Right lobe of liver (tissue), 6 donors: ENCODE measurements around the gene TMEM229A. TPM values are rescaled to one million over a fixed set of nuclear protein-coding genes. Genes with fewer than 3 reads are reported as not detected.

ENCODE experiments used
- ATAC-seq, 4 donors: fragments of 200-7000 bp; cut with Tn5 transposase; one replicate each; pipeline ENCODE4 v1.9.1; 2020; ENCODE audit warnings: mild to moderate bottlenecking in 4 of 4, moderate library complexity in 4 of 4
- DNase-seq, 3 donors: peaks; one replicate each; pipeline ENCODE4 v3.0.0-alpha.2; 2020
- H3K27ac ChIP-seq, 3 donors: fragments of 200-600 bp; one replicate each; pipeline ENCODE4 v1.8.0; 2022
- H3K27me3 ChIP-seq, 2 donors: fragments of 200-600 bp; one replicate each; pipeline ENCODE4 v1.8.0; 2022
- H3K36me3 ChIP-seq, 4 donors: fragments of 200-600 bp; sonication (generic) in 1 of 4; one replicate each; pipeline versions ENCODE4 v1.5.1 to v1.8.0; 2017 to 2022; ENCODE audit warnings: control low read depth in 1 of 4
- H3K4me1 ChIP-seq, 4 donors: fragments of 200-600 bp; sonication (generic) in 1 of 4; one replicate each; pipeline versions ENCODE4 v1.5.1 to v1.8.0; 2017 to 2022; ENCODE audit warnings: control low read depth in 1 of 4
- H3K4me3 ChIP-seq, 3 donors: fragments of 200-600 bp; one replicate each; pipeline ENCODE4 v1.8.0; 2022
- H3K9me3 ChIP-seq, 4 donors: fragments of 200-600 bp; sonication (generic) in 1 of 4; one replicate each; pipeline versions ENCODE4 v1.5.1 to v1.8.0; 2017 to 2022; ENCODE audit warnings: control low read depth in 1 of 4
- CTCF ChIP-seq, 4 donors: fragments of 200-600 bp in 3 of 4; fragments of 450-650 bp in 1 of 4; IDR thresholded peaks; one replicate each; pipeline versions ENCODE4 v1.5.1 to v1.8.0; 2016 to 2022; ENCODE audit warnings: antibody characterized with exemption in 4 of 4, mild to moderate bottlenecking in 2 of 4
- POLR2A ChIP-seq: fragments of 450-650 bp; IDR thresholded peaks from one replicate; pipeline ENCODE4 v1.6.1; 2017; ENCODE audit warnings: antibody characterized with exemption, mild to moderate bottlenecking
- WGBS: methylation state at CpG from one replicate; pipeline ENCODE4 v1.1.6; 2018; ENCODE audit warnings: low coverage, low lambda C conversion rate; ENCODE audit not compliant: insufficient coverage; ENCODE audit errors: missing lambda C conversion rate; 5-methylcytosine and 5-hydroxymethylcytosine counted together
- intact Hi-C, 2 donors: fragments of 100-400 bp; cut with DNase I; formaldehyde crosslinking; loops; one replicate each; pipeline versions ENCODE4 v1.11.2 to v1.14.1; 2022
- total RNA-seq, 6 experiments: library from RNA; depleted of rRNA in 2 of 6; stranded (reverse); fragments of >200 nt in 2 of 6; fragmentation: NEBNext Ultra II Directional in 3 of 6; extraction: Animal tissue kit (Norgen Biotek cat#: 25700) in 3 of 6; gene quantifications; one replicate each; pipeline versions ENCODE4 v1.1.0 to v1.2.4, GENCODE V29; 2016 to 2023
- donor health status: DM: no; HTN: yes; CAD: no.
- donor health status: DM: no; HTN: no; CAD: no.
- donor health status: DM: no; HTN: no; CAD: no.
- donor health status: DM: no; HTN: yes; CAD: no.
- donor health status: DM: no; HTN: yes; CAD: no.

TMEM229A gene
- total RNA-seq, 6 experiments from 2014 or later: not detected

- Histone ChIP-seq H3K4me1 (no peaks in the 10 kb centered on the region), H3K4me3 (no peak overlapping the region), H3K27ac (no peak overlapping the region), H3K9me3 (no peaks in the 10 kb centered on the region), H3K36me3 (no peaks in the 10 kb centered on the region), H3K27me3 (no peaks in the 10 kb centered on the region)
- WGBS: 70% methylated on average over 3 of the region's 3 CpGs
- intact Hi-C loops: no loop called here
- DNase-seq: no peak
- ATAC-seq: no peak
- TF ChIP-seq CTCF (IDR thresholded peaks at IDR 0.05) (no peak), POLR2A (no peak)
These were observed 33.2 kb downstream of the TMEM229A start for GRCh38 chr7:123999703-124000102.

DNA sequence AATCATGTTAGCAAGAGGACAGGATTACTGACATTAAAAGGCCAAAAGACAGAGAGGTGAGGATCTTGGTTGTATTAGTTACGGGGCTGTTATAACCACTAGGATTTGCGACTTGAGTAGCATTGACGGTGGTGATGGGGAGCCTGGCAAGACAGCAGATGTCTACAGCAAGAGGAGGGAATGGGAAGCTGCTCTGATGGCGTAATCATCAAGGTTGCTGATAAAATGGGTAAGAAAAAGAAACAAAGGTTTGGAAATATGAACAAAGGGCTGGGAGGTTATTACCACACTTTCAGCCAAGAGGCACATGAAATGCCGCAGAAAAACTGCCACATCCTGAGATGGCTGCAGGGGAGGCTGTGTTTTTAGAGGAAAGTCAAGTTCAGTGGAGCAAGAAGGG, 33.9 kb downstream of the TMEM229A start:
- TF ChIP-seq POLR2A (no peak), CTCF (IDR thresholded peaks at IDR 0.05) (no peak)
- ATAC-seq (no peak), DNase-seq (no peak)
- Histone ChIP-seq H3K36me3 (no peaks in the 10 kb centered on the region), H3K9me3 (no peaks in the 10 kb centered on the region), H3K27ac (no peak overlapping the region), H3K4me3 (no peak overlapping the region), H3K4me1 (no peaks in the 10 kb centered on the region), H3K27me3 (no peaks in the 10 kb centered on the region)
- WGBS: 54% methylated on average over 4 of the region's 5 CpGs
- intact Hi-C loops: no loop called here

DNA sequence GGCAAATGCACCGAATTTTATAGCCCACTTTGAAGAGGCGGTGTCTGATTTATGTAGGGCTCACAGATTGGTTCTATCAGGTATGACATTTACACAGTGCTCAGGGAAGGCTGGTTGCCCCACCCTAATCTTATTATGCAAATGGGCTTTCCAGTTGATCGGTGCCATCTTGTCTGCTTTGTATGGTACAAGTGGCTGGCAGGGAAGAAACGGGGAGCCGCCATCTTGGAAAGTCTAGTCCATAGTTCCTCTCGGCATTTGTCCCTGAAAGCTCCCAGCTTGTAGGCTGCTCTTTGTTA, 36.6 kb downstream of the TMEM229A start:
- H3K4me1 ChIP-seq: no peaks in the 10 kb centered on the region
- no peak for TF ChIP-seq CTCF (IDR thresholded peaks at IDR 0.05)
- TF ChIP-seq POLR2A: no peak
- no peak for ATAC-seq
- H3K4me3 ChIP-seq: no peak overlapping the region
- WGBS: 67% methylated on average over 5 of the region's 6 CpGs
- no peak for DNase-seq
- no peaks in the 10 kb centered on the region for H3K9me3 ChIP-seq
- H3K36me3 ChIP-seq: no peaks in the 10 kb centered on the region
- no peak overlapping the region for H3K27ac ChIP-seq
- intact Hi-C loops: no loop called here
- H3K27me3 ChIP-seq: no peaks in the 10 kb centered on the region

- no peaks in the 10 kb centered on the region for H3K36me3 ChIP-seq
- TF ChIP-seq POLR2A (no peak), CTCF (IDR thresholded peaks at IDR 0.05) (no peak)
- H3K4me1 ChIP-seq: no peaks in the 10 kb centered on the region
- intact Hi-C loops: no loop called here
- H3K27ac ChIP-seq: no peak overlapping the region
- DNase-seq: no peak
- H3K4me3 ChIP-seq: no peak overlapping the region
- 60% methylated on average over 8 of the region's 10 CpGs for WGBS
- no peaks in the 10 kb centered on the region for H3K27me3 ChIP-seq
- H3K9me3 ChIP-seq: no peaks in the 10 kb centered on the region
- ATAC-seq: no peak
These were observed 37.1 kb downstream of the TMEM229A start for GRCh38 chr7:123995617-123996326.

GRCh38 chr7:123994449-123994848, 38.4 kb downstream of the TMEM229A start:
- no peaks in the 10 kb centered on the region for H3K4me1 ChIP-seq
- H3K27ac ChIP-seq: no peak overlapping the region
- no peak for TF ChIP-seq POLR2A
- H3K9me3 ChIP-seq: no peaks in the 10 kb centered on the region
- no peak overlapping the region for H3K4me3 ChIP-seq
- no peaks in the 10 kb centered on the region for H3K36me3 ChIP-seq
- H3K27me3 ChIP-seq: no peaks in the 10 kb centered on the region
- DNase-seq: no peak
- ATAC-seq: no peak
- intact Hi-C loops: no loop called here
